ENCODE data around the gene ZRANB3. TPM values are rescaled to one million over a fixed set of nuclear protein-coding genes. Genes with fewer than 3 reads are reported as not detected.

ZRANB3 gene
- polyA plus RNA-seq, 1 donor from 2014 or later, result 3.8 TPM

Other genes with a start within 250 kb of the ZRANB3 start
- gene R3HDM1, start 266 bp upstream of the ZRANB3 start, polyA plus RNA-seq, result 18.1 TPM
- 113 TPM for gene UBXN4, start 210.6 kb upstream of the ZRANB3 start, polyA plus RNA-seq

Measured in IgD-negative memory B cell (primary cell).